HG03103 (cell line): Measurements from ENCODE around the gene HDAC4.

Experiments
- ATAC-seq: cut with Tn5 transposase; IDR thresholded peaks from one replicate; pipeline ENCODE4 v1.9.1; 2021; ENCODE audit warnings: low read depth; ENCODE audit not compliant: unreplicated experiment

The HDAC4 gene

DNA sequence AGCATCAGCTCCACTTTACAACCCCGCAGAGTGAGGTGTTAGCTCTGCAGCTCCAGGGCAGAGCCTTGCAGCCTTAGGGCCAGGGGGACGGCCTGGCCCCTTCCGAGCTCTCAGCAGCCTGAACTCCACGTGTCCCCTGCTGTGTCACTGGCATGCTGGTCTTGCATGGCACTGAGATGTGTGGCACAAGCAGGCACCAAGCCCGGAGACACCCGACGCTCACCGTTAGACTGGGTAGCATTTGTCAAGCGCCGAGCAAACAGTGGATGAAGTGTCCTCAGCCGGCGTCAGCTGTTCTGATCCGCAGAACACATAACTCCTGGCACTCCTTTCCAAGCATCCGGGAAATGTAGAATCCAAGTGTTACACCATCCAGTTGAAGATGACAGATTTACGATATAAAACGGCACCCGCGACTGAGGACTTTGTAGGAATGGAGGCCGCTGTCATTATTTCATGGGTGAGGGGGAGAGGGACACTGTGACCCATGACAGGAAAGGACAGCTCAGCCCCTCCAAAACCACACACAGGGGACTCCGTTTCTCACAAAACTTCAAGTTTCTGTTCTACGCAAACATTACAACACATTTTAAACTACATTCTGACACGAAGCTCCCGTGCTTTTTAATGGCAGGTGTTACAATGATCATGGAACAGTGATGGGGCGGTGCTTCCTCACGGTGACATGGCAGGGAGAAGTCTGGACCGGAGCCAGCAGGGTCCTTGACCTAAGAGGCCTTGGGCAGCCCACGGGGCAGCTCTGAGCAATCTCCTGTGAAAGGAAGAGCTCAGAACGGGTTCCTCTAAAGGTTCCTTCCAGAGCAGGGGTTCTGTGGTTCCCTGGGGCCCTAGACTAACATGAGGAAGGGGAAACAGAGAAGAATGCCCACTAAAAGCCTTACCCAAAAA is 89.4 kb downstream of the HDAC4 start:
- ATAC-seq = no peak

DNA sequence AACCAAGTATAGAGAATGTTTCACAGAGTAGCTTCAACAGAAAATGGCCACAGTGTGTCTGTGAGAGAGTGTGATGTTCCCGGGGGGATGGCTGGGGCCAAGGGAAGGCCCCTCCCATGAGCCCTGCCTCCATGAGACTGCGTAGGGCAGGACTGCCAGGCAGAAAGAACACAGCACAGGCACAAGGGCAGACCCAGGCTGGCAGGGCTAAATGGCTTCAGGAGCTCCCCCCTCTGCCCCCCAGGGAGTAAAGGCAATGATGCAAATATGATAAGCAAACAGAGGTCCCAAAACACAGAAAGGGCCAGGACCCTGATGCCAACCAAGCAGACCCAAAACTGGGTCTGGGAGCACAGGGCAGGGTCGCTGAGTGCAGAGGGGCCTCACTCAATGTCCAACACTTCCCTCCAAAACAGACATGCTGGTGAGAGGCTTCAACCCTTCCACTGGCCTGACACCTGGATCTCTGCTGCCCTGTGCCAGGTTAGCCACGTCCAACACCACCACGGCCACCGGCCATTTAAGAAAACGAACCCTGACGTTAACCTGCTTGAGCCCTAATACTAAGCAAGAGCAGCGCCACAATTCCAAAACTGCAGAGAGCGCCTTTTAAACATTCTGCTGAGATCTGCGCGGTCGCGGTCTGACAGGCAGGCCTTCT is 90.3 kb downstream of the HDAC4 start:
- ATAC-seq = no peak

DNA sequence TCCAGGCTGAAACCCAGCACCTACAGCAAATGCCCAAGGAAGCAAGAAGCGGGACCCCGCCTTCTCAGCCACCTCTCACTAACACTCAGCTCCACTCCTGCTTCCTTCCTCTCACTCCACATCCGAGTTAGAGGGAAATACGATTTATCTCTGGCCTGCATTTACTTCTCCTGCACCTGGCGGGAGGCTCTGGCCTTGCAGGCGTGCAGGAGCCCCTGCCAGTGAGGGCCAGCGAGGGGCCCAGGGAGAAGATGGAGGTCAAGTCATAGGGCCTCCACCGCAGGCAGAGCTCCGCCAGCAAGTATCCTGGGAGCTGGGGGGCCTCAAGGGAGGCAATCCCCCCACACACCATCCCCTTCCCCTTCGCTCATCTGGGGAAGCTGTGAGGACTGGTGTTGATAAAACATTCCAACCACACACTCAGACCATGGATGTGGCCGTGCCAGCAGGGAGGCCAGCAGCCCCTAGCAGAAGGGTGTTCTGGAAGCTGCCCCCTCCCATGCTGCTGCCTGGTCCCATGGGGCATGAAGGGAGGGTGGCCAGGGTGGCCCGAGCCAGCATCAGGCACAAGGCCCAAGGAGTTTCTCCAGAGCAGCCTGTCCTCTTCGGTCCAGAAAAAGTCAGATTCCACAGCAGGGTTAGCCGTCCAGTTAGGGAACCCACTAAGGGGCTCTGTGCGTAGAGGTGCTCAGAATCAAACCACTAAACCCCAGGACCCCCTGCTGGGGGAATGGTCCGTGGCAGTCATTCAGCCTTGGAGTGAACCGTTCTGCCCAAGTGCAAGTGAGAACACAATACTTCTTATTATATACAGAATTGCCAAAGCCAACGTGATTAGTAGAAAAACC is 91.2 kb downstream of the HDAC4 start:
- no peak for ATAC-seq

DNA sequence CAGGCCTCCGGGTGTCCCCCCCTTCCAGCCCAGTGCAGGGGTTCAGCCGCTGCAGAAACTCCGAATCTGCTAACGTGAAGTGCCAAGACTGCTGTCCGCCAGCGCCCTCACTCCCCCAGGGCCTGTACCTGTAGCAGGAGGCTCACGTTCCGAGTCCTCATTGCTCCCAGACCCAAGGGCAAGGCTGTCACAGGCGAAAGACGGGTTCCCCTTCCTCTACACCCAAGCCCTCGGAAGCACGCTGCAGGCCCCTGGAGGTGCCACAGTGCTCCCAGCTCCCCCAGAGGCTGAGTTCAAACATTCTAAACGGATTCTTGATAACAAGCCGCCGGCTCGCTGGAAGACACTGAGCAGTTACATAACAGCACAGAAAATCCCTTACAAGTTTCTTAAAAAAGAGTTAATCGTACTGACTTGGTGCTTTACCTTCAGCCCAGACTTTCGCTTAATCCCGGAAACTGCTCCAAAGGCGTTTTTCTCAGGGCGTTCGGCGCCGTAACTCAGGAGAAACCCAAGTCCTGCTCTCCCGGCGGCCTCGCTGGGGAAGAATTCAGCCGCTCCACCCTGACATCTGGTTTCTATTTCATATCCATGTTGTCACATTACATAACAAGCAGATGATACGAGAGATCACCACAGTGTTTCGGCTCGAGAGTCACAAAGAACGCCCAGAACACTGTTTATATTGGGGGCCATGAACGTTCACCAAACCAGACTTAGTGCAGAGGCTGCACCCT is 92.0 kb downstream of the HDAC4 start:
- no peak for ATAC-seq

DNA sequence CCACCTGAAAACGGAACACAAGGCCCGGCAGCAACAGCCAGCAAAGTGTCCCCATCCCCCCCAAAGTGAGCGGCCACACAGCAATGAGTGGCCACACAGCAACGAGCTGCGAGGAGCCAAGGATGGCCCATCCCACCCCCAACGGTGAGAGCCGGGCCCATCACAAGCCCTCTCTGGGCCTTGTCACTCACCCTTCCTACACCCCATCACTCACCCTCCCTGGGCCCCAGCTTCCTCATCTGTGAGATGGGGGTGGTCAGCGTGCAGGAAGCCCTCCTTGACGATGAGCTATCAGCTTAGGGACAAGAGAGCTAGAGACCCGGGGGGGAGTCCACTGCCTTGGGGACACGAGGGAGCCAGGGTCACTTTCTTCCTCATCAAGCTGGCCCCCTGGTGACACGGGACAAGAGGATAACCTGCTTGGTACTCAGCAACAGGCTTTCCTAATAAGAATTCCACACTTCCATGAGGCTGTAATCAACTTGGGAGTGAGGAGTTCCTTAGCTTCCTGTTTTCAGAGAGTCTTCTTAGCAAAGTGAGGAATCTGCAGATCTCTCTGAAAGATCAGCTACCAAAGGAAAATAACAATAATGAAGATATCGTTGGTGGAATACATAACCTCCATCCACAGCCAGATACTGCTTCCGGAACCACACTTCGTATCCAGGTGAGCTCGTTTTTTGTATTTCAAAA is 92.8 kb downstream of the HDAC4 start:
- no peak for ATAC-seq

DNA sequence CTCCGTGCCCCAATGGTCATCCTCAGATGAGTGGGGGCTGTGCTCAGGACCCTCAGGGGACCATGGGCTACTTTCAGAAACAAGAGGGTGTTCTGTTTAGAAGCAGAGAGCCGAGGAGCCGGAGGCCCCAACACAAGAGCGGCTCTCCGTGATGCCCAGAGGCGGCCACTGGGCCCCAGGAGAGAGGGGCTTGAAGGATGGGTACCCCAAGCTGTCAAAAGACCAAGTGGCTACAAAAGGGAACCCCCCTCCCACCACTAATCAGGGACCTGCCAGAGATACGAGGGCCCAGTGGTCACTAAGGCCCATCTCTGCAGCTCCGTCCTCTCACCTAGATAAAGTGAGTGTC is 93.6 kb downstream of the HDAC4 start:
- ATAC-seq = no peak

DNA sequence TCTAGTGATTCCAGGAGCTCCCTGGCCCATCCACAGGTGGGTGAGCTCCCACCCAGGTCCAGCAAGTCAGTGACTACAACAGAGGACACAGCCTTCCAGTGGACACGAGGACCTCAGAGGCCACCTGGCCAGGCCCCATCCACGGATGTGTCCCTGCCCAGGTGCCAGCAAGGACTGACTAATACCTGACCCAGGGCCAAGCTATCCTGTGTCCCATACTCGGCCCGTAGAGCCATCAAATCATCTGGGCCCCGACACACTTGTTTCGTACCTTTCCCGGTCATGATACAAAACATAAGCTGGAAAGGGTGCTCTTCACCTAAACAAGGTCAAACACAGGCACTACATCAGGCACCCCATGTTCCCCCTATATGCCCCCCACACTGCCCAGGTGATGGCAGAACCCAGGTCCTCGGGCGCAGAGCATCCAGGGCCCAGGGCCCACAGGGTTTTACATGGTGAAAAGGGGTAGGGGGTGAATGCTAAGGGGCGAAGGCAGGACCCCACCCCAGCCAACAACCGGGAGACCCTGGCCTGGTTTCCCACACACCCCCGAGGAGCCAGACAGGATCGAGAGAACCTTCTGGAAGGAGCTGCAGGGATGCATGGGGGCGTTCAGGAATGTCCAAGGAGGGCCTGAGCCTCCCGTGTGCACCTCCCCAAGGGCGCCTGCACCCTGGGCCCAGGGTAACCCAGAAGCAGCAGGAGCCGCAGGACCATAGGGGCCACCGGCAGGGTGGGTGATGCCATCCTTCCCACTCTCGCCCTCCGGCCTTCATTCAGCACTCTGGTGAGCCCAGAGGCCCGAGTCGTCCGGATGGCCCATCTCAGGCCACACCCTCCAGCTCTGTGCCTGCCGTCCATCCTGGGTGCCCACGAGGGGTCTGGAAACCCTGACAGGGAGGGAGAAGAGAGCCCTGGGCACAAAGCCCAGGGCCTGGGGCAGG is 94.3 kb downstream of the HDAC4 start:
- ATAC-seq = no peak

DNA sequence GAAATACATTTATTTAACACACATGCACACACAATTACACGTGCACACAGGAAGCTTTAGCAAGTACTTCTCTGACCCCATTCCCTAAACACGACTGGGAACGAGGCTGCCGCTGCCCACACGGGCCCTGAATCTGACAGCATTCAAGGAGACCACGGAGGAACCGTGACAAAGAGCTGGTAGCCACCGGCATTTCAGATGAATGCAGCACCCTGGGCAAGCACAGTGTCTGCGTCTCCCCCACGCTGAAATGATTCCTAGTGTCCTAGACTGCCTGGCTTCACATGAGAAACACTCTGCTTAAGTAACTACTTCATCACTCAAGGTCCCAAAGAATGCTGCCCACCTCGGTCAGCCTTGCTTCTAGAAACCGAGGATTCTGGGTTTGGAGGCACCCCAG is 95.0 kb downstream of the HDAC4 start:
- ATAC-seq = no peak

DNA sequence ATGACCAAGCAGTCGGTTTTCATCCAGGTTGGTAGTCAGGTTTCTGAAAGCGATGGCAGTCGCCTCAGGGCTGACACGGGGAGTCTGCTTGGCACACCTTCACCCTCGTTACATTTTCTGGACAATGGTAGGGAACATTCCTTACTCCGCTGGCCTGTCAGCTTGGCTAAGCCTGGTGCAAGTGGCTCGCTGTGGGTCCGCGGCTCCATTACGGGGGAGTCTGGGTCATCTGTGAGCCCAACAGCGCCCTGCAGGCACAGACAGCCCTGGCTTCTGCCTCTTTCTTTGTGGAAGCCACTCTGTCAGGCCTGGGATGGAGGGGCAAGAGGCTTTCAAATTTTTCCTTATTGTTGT is 95.6 kb downstream of the HDAC4 start:
- no peak for ATAC-seq

DNA sequence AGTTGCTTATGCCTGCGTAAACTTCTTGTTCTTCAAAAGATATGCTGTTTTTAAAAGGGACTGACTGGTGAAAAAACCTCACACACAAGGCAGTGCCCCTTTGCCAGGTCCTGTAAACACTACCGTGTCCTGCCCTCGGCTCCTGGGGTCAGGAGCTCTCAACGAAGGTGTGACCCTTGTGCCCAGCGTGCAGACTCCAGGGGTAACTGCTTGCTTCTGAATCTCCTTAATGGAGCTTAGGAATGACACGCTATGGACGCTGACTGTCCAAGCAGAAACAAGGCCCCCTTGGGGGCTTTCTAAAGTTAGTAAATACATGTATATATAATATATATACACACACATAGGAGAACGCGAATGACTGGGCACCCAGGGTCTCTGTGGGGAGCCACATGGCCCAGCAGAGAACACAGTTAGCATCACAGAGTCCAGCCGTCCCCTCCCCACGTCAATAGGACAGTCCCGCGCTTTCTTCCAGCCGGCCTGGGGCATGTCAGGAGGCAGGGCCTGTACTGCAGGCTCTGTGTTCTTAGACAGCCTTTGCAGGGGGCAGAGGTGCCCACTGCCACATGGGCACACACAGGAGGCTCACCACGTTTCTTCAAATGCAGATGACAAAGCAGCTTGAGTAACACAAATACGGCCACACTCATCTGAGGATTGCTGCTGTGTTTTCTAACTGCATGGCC is 96.1 kb downstream of the HDAC4 start:
- no peak for ATAC-seq

DNA sequence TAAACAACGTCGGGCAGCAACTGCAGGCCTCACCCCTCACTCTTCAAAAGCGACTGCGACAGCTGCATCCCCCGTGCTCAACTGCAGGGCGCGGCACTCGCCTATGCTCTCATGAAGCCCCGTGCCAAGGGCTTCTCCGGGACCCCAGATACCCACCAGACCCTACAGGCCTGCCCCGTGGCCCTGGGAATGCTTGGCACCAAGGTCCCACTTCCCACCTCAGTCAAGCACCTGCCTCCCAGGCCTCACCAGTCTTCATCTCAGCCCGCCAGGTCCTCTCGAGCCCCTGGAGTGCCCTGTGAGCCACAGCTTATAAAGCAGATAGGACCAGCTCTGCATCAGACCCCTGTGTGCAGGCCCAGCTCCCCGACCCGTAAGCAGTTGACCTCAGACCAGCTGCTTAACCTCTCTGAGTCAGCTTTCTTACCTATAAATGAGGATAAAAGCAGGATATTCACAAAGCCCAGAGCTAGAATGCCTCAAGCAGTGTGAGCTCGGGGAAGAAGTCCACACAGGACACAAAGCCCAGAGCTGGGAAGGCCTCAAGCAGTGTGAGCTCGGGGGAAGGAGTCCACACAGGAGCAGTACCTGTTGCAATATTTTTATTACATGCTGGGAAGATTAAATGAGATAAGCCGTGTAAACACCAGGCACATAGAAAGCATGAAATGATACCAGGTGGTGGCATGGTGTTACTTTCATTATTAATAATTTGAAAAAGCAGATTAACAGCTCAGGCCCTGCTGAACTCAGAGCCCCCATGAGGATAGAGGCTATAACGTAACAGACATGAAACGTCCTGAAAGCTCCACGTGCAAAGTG is 96.9 kb downstream of the HDAC4 start:
- ATAC-seq = no peak

DNA sequence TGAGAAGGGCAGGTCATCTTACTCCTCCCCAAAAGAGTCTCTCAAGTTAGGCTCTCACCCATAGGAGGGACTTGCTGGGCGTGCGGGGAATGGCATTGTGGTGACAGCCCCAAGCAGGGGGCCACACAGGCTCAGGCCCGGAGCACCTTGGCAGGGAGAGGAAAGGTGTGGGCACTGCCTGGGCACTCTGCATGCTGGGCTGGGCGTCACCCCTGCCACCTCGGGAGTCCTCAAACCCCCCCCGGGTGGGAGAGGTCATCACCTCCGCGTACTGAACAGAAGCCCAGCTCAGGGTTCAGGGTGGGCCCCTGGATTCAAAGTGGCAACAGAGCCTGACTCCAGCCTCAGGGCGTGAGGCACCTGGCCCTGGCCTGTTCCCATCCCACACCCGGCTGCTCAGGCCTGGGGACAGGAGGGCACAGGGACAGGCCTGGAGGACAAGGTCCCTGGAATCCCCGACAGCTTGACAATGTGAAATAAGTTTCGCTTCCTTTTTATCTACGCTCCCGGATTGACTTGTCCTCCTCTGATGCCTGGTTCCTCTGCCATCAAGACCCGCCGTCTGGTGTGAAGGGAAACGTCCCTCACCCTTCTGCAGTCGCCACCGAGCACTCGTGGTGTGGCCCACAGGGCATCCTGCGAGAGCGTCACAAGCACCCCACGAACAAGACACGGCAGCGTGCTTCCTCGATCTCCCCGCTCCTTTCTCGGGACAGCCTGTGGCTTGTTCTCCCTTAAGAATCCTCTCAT is 97.8 kb downstream of the HDAC4 start:
- ATAC-seq = peak; percentile 50

DNA sequence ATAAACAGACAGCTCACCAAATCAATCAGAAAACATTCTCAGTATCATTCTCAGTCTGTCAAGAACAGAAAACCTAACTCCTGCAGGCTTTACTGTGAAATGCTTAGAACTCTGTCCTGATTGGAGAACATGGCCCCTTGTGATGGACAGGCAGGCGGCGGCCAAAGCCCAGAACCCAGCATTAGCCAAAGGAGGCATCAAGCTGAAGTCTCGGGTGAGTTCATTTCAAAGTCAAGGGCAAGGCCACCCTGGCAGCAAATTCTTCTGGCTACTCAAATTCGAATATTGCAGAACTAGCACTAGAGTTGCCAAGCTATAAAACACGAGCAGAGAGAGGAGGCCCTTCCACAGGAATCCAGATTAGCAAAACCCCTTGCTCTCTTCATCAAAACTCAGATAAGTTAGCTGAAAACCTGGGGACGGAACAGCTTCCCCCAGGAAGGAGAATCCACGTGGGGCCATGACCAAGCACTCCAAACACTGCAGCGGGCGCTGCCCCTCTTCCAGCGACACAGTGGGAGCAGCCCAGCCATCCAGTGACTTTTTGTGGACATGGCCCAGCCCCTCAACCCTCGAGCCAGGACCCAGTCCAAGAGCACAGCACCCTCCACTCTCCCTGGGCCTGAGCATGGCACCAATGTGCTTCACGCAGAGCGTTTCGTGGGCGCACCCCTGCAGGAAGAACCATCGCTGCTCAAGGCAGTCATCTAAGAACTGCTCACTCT is 98.6 kb downstream of the HDAC4 start:
- ATAC-seq = no peak

DNA sequence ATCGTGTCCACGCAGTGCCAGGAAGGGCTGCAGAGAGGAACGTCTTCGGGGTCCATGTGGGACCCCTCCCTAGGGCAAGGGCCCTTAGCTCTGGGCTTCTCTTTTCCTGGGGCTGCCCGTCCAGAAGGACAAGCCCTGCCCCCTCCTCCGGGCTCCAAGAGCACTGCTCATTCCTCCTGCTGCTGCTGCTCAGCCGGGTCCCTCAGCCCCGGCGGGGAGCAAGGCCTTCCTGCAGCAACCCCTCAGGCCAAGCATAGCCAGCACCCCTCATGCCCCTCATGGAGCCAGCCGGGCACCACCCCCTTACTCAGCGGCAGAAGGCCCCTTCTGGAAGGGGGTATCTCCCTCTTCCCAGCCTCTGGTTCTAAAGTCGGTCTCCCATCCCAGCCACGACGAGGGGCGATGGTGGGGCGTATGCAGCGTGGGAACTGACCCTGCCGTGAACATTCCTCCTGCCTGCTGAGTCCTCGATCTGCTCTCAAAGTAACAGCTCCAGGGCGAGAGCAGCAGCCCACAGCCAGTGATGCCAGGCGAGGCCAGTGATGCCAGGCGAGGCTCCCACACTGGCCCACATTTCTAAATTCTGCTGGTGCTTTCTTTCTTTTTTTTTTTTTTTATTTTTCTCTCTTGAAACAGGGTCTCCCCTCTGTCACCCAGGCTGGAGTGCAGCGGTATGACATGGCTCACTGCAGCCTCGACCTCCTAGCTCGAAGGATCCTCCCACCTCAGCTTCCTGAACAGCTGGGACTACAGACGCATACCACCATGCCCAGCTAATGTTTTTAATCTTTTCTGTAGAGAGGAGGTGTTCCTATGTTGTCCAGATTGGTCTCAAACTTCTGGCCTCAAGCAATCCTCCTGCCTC is 99.7 kb downstream of the HDAC4 start:
- ATAC-seq = no peak

DNA sequence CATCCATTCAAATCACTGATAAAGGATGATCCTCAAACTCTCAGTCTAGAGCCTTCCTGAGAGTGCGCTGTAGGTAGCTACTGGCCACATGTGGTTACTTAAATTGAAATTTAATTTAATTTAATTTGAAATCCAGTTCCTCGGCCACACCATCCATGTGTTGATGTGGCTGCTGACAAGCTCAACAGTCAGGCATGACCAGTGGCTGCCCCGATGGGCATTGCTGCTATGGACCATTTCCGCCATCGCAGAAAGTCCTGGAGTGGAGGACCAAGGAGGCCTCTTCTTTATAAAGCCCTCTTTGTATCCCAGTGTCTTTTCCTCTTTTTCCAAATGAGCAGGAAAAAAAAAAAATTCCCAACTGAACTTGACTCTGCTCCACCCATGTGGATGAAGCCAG is 100.6 kb downstream of the HDAC4 start:
- ATAC-seq = no peak
